ENCODE data around the gene IL17RA. TPM values are rescaled to one million over a fixed set of nuclear protein-coding genes. Genes with fewer than 3 reads are reported as not detected.

IL17RA gene
- total RNA-seq, 1 experiment from 2014 or later, result 4.9 TPM

DNA sequence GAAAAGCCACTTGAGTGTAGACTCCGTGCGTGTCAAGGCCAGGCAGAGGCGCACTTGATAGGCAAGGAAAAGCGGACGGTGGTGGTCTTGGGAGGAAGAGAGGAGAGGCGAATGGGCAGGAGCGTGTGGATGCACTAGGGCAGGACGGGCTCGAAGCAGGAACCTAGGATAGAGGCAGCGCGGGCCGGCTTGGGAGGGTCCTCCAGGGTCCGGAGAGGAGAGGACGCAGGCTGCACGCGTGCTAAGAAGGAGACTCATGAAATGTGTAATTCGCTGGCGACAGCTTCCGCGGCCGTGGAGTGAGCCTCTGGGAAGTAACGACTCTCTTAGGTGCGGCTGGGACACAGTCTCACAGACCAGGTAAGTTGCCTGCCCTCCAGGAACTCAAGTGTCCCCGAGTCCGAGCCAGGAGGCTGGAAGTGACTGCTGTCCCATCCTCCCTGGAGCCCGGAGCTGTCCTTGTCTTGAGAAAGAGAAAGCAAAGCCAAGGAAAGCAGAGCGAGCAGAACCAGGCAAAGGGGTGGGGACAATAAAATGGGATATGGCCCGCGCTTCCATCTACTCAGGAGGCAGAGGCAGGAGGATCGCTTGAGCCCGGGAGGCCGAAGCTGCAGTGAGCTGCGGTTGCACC lies 874 bp upstream of the IL17RA start:
- DNase-seq (ENCODE audit: low read depth), result no peak

DNA sequence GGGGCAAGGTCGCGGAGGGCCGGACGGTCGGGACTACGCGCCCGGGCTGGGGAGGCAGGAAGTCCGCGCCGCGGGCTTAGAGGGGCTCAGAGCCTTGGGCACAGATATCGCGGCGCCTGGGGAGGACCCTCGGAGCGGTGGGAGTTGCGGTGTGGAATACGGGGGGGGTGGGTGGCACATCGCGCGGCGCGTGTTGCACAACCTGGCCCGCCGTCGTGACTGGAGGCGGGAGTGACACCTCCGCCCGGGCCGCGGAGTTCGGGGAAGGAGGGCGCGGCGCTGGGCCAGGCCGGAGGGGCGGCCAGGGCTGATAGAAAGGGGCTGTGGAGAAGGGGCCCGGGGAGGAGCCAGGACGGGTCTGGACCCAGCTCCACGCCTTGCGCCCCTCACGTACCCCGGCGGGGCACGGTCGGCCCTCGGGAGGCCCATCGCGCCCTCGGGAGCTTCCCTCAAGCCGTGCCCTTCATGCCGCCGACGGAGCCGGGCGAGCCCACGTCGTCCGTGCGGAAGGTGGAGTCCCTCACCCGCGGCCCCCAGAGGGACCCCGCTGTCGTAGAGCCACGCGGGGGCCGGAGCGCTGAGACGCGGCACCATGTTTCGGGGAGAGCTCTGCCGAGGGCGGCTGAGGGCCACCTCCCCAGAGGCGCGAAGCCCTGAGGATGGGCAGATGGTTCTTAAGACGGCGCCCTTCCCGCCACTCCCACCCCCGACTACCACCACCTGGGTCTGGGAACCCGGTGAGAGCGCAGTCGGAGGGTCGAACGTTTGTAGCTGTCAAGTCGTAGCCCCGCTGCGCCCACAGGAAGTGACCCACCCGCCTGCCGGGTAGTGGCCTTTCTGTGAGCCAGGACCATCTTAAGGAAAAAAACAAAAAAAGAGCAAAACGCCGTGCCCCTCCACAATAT lies 729 bp downstream of the IL17RA start:
- DNase-seq (ENCODE audit: low read depth), result no peak

DNA sequence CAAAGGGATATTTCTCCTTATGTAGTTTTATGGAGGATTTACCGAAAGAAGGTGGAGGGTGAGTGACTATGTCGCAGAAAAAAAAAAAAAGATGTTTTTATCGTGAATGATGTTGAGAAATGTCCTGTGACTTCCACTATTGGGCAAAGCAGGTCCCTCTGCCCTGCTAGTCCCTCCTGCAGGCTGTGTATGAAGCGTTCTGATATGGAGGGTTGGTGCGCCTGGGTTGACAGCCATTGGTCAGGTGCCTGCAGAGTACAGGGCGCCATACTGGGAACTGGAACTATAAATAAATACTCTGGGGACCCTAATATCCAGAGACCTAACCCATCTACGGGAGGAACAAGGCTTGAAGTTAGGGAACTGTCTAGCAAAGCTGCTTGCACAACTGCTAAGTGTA lies 1.5 kb downstream of the IL17RA start:
- DNase-seq (ENCODE audit: low read depth), result no peak

DNA sequence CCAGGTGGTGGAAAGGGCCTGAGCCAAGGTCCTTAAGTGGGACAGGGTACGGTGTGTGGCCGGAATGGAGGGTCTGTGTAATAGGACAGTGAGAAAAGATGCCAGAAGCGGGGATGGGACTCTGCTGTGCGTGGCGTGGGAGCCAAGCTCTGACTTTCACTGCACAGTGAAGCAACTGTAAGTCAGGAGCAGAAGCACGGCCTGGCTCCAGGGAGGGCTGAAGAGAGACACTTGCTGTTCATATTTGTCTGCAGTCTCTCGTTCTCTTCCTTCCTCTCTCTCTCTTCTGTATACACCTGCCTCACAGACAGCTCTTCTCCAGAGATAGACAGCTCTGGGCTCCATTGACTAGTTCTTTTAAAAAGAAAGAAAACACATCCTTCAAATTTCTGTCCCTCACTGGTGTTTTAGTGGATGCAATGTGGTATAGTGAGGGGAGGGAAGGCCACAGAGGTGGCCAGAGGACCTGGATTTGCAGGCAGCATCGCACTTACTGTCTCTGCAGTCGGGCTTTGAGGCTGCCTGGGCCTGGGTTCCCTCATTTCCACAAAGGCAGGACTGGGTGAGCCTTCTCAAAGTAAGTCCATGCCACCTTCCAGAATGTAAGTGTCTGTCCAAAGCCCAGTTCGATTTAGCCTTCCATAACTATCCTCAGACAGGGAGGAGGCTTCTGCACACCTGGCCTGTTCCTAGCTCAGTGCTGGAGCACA lies 2.1 kb downstream of the IL17RA start:
- no peak for DNase-seq (ENCODE audit: low read depth)

DNA sequence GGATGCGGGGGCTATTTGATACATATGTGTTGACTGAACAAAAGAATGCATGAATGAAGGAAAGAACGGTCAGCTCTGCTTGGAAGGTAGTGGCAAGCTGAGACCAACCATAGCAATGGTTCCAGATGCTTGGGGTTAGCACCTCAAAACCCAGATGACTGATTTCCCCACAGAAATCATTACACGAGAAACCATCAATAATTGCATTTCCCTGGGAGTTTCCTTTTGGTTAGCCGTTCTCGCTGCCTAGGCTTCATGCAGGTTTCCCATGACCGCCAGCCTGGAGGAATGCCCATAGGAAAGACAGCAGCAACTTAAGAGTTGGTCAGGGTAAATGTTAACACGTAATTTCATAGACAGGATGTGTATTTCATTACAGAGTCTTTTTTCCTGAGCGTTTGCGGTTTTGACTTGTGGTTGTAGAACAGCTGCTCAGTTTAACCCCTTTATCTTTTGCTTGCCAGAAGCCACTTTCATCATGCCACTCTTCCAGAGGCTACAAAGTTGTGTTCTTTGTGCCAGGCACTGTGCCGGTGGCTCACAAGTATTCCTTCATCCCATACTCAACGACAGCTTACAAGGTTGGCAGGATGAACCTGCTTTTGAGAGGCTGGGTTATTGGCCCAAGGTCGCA lies 2.8 kb downstream of the IL17RA start:
- DNase-seq (ENCODE audit: low read depth), result peak; percentile 94

DNA sequence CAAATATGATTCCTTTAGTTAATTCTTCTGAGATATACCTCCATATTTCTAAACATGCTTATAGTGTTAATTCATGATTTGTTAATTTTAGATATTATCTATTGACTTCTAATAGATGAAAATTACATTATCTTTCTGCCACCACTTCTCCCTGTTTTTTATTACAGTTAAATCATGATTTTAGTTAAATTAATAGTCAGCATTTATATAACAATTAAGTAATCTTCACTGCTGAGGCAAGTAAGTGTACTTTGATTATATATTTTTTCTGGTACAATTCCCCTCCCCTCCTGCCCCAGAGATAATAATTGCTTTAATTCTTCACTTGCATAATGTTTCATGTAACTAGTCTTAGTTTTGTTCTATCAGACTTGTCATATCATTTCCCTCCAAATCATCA lies 5.8 kb downstream of the IL17RA start:
- no peak for DNase-seq (ENCODE audit: low read depth)

DNA sequence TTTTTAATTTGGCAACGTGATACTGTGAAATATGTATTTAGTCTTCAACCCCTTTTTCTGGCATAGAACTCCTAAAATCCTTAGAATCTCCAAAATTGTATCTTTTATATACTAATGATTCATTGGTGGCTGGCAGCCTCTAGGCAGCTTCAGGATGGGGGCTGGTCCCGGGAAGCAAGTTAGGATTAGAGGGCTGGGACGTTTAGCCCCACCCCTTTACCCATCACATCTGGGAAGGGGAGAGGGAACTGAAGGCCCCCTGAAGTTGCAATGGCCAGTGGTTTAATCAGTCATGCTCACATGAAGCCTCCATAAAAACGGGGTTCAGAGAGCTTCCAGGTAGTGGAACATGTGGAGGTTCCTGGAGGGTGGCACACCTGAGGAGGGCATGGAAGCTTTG lies 7.1 kb downstream of the IL17RA start:
- no peak for DNase-seq (ENCODE audit: low read depth)

DNA sequence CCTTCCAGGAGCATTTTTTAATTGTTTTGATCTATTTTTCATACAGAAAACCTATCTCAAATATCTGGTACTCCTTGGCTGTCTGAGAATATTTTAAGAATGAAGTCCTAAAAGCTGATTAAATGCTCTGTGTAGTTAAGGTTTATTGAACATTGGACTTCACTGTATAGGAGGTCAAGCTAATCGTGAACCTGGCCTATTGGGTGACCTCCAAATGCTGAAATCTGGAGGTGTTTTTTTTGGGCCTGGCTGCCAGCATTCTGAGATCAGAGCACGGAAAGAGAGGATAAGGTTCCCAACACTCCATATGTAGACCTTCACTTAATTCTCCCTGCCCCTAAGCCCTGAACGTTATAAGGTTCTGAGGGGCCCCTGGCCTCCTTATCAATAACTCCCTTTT lies 8.3 kb downstream of the IL17RA start:
- no peak for DNase-seq (ENCODE audit: low read depth)

DNA sequence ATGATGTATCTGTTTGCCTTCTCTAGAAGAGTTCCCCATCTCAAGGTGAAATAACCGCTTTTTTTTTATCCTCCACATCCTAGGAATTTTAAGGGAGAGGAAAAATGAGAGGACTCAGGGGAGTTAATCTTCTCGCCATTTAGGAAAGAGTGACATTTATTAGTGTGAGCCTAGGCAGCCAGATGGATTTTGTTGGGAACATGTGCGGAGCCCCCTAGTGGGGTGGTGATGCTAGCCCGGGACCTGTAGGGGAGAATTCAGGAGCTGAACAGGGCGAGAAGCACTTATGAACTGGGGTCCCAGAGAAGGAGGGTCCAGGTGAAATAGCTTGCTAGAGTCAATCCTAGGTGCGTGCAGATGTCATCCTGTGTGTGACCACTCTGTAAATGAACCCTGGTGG lies 10.7 kb downstream of the IL17RA start:
- DNase-seq (ENCODE audit: low read depth), result no peak

DNA sequence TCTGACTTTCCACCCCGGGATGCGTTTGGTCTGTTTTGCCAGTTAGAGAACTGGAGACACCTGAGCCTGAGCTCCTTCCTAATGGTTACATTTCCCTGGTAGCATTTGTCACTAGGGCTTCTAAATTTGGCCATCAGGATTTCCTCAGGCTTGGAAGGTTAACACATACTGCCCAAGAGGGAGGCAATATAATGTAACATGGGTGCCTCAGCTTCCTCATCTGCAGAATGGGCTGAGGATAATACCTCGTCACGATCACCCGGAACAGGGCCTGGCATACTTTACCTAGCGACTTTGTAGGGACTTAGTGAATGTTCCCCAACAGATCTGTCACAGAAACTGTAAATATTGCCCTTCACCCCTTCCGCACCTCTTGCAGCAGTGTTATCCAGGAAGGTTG lies 11.3 kb downstream of the IL17RA start:
- DNase-seq (ENCODE audit: low read depth), result no peak

DNA sequence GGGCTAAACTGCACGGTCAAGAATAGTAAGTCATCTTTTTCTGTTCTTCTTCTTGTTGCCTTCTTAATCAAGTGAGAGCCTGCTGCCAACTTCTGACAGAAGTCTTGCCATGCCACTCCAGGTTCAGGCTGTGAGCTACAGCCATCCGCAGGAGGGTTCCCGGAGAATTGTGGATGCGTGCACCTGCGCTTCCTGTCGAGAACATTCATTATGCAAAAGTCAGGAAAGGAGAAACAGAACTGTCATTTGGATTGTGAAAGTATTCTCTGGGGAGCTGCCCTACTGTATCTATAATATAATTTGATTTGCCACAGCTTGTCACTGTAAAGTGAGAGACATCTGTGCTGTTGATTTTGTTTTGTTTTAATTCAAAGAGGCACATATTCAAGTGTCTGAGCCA lies 12.3 kb downstream of the IL17RA start:
- no peak for DNase-seq (ENCODE audit: low read depth)

DNA sequence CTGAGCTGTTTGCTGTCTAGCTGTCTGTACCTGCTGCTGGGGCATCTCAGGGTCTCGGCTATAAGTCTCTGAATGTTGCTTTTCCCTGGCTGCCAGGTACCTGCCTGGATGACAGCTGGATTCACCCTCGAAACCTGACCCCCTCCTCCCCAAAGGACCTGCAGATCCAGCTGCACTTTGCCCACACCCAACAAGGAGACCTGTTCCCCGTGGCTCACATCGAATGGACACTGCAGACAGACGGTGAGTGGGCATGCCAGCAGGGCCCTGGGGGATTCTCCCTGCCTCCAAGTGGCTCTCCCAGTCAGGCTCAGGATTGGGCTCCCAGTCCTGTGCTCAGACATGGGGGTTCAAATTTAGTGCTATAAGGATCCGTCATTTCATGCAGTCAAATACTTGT lies 12.9 kb downstream of the IL17RA start:
- no peak for DNase-seq (ENCODE audit: low read depth)

DNA sequence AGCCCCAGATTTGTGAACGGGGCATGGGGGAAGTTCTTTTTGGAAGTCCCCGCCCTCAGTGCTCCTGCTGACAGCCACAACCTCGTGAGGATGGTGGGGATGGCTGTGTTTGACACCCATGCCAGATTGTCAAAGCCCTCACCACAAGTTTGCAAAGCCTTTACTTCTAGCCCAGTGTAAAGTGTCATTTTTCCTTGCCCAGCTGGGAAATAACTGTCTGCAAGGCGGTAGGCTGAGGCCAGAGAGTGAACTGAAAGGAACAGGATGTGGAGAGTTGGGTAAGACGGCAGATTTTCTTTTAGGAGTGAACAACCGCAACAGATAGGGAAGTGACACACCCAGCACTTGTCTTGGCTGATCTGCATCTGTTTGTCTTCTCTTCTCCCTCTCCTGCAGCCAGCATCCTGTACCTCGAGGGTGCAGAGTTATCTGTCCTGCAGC lies 13.6 kb downstream of the IL17RA start:
- no peak for DNase-seq (ENCODE audit: low read depth)

DNA sequence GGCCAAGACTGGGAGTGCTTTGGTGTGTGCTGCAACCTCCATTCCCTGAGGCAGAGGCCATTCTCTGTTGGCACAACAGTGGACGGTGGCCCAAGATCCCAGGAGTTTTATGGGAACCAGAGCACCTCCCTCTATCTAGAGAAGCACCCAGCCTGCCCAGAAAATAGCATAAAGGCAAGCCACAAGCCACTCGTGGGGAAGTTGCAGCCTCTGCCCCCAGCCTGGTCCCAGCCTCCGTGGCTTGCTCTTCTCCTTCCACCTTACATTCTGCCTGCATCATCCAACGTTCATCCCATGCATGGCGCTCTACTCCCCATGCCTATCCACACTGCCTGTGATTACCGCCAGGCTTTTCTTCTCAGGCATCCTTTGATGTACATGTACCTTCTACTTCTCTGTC lies 15.8 kb downstream of the IL17RA start:
- DNase-seq (ENCODE audit: low read depth), result no peak

DNA sequence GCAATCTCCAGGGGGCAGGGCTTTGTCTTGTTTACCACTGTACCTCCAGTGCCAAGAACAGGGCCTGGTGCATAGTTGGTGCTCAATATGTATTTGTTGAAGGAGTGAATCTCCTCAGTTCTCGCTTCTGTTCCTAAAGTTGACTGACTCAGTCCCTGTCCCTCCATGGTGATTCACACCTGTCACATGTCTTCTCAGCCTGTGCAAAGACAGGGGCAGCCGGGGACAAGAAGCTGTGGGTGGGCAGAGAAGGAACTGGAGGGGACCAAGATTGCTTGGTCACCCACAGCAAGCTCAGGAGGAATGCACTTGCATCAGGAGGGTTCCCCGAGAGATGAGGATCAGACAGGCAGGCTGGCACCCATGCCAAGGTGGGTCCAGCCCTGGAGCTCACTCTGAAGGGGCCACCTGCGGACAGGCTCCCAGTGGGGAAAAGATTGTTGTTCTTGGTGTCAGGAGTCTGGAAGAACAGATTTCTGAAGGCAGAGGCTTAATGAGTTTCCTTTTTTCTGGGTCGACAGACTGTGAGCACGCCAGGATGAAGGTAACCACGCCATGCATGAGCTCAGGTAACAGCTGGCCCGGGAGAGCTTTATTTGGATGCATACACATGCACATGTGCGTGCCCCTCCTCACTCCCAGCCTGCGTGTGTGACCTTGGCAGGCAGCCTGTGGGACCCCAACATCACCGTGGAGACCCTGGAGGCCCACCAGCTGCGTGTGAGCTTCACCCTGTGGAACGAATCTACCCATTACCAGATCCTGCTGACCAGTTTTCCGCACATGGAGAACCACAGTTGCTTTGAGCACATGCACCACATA lies 16.9 kb downstream of the IL17RA start:
- DNase-seq (ENCODE audit: low read depth), result no peak

DNA sequence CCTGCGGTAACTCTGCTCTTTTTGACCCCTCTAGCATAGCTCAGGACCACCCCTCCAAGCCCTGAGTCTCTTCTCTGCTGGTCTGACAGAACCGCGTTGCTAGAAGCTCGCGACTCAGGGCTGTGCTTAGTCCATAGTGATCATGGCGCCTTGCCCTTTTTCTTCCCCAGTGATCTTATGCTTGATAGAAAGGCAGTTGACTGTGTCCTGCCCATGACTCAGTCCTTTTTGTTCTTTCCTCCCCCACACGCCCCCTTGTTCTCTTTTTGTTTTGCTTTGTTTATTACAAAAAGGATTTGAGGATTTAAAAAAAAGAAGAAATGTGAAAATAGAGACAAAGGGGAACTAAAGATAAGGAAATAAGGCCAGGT lies 17.5 kb downstream of the IL17RA start:
- no peak for DNase-seq (ENCODE audit: low read depth)

DNA sequence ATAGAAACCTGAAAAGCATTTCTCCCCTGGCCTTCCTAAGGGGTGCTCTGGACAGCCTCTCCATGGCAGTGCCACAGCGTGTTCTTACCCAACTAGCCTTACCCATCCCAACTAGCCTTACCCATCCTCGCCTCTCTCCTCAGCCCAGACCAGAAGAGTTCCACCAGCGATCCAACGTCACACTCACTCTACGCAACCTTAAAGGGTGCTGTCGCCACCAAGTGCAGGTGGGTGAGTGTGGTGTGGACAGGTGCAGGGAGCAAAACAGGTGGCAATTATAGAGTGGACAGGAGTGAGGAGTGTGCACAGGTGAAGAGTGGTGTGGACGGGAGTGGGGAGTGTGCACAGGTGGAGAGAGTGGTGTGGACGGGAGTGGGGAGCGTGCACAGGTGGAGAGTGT lies 18.6 kb downstream of the IL17RA start:
- DNase-seq (ENCODE audit: low read depth), result no peak

DNA sequence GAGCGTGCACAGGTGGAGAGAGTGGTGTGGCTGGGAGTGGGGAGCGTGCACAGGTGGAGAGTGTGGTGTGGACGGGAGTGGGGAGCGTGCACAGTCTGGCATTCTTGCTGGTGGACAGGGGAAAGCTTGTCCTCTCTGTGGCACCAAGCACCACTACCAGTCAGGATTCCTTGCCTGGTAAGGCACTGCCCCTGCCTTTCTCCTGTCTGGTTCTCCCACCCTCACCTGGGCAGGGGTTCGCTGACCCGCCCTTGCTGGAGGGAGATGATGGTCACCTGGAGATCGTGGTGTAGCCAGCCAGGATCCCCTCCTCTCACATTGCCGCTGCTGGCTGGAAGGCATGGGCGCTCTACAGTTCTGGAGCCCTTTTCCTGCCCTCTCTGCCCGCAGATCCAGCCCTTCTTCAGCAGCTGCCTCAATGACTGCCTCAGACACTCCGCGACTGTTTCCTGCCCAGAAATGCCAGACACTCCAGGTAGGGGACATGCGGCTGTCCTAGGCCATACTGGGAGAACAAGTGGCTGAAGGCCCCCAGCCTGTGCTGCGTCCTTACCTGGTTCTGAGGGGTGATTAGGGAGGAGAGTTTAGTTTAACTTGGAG lies 19.6 kb downstream of the IL17RA start:
- DNase-seq (ENCODE audit: low read depth), result no peak

DNA sequence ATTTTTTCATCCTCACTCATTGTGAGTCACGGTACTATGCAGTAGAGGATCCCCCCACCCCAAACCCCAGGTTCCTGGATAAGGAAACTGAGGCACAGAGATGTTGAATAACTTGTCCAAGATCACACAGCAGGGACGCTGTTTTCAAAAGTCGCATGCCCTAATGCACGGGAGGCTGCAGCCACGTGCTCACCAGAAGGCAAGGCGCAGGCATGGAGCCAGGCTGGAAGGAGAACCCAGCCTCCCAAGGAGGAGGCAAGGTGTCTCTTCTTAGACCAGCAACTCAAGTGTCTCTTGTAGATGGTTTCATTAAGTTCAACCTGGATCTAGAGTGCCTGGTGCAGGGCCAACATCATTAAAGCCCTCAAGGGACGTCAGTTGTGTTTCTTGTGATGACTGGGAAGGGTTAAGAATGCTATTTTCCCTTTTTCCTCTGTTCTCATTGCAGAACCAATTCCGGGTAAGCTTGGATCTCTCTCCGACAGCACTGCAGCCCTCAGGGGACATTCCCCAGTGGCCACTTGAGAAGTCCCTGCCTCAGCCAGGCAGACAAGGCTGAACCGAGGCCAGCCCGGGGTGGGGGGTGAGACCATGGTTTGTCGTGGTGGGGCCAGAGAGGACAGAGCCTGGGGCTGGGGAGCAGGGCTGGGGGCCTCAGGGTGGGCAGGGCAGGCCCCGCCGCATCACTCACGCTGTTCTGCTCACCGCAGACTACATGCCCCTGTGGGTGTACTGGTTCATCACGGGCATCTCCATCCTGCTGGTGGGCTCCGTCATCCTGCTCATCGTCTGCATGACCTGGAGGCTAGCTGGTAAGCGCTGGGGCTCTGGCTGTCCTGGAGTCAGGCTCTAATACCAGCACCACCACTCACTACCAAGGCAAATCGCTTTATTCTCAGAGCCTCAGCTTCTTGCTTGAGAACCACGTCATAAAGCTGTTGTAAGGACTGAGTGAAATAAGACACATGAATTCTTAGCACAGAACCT lies 20.6 kb downstream of the IL17RA start:
- DNase-seq (ENCODE audit: low read depth), result no peak

Measured in RPMI7951 (cell line).